HUES48 (cell line): ENCODE measurements around the gene LRIG3.
A peak's percentile ranks its signal among the peaks of the same experiment; 100 is the strongest.
"Not testable (repeated sequence)": the region's sequence is repeated elsewhere in the genome, so short reads cannot be mapped to it uniquely, and the experiment has no call there.

ENCODE experiments used
- H3K27ac ChIP-seq: one replicate; pipeline ENCODE4 v1.7.0; 2013; ENCODE audit warnings: low read depth, low read length, inconsistent platforms
- H3K27me3 ChIP-seq: 2 replicates; pipeline ENCODE4 v1.6.1; 2013; ENCODE audit warnings: mild to moderate bottlenecking, low read length; ENCODE audit not compliant: control insufficient read depth, insufficient read depth
- H3K36me3 ChIP-seq: 2 replicates; pipeline ENCODE4 v1.6.1; 2013; ENCODE audit warnings: low read length; ENCODE audit not compliant: control insufficient read depth, insufficient read depth
- H3K4me1 ChIP-seq: 2 replicates; pipeline ENCODE4 v1.6.1; 2013; ENCODE audit warnings: mild to moderate bottlenecking, low read length; ENCODE audit not compliant: control insufficient read depth, insufficient read depth
- H3K4me3 ChIP-seq: 2 replicates; pipeline ENCODE4 v1.5.1; 2013; ENCODE audit warnings: mild to moderate bottlenecking, low read depth, low read length
- H3K9ac ChIP-seq: 2 replicates; pipeline ENCODE4 v1.6.1; 2013; ENCODE audit warnings: mild to moderate bottlenecking, low read depth, low read length, moderate library complexity
- H3K9me3 ChIP-seq: 2 replicates; pipeline ENCODE4 v1.6.1; 2013; ENCODE audit warnings: low read length; ENCODE audit not compliant: control insufficient read depth, insufficient read depth

LRIG3 gene

DNA sequence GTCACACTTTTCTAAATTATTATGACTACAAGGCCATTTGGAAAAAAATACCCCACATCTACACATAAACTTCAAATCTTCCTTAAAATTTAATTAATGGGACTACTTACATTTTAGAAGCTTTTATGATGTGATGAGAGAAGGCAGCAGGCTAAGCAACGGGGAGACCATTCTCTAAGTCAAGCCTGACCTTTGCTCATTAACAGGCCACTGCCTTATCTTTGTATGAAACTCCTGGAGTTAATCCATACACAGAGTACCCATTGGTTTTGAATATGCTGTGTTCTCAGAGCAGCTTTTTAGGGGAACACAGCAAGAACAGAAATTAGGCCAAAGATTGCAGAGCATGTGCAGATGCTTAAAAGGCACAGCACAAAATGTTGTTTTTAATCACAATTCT is 35.5 kb upstream of the LRIG3 start:
- no peak overlapping the region for H3K9ac ChIP-seq
- no peaks in the 10 kb centered on the region for H3K9me3 ChIP-seq
- no peak overlapping the region for H3K4me3 ChIP-seq
- H3K27ac ChIP-seq = no peak overlapping the region
- H3K36me3 ChIP-seq = no peaks in the 10 kb centered on the region
- no peaks in the 10 kb centered on the region for H3K27me3 ChIP-seq
- H3K4me1 ChIP-seq = peaks cover 14% of the 10 kb centered on the region

DNA sequence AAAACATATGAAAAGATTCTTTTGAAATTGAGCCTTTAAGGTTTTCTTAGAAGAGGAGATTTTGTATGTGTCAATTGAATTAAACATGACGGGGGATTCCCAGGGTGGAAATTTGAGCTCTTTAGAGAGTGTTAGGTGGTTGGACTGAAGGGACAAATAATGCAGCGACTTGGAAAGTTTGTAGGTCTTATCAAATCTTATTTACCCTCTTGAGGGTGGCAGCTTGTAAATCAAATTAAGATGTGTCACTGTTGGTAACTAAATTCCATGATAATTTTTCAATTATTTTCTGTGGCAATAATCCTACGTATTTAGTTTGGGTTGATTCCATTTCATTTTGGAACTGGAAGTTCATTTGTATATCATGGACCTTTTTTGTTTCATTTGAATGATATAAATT is 33.7 kb upstream of the LRIG3 start:
- Histone ChIP-seq H3K4me3 (no peak overlapping the region), H3K36me3 (no peaks in the 10 kb centered on the region), H3K27ac (no peak overlapping the region), H3K9me3 (no peaks in the 10 kb centered on the region), H3K27me3 (no peaks in the 10 kb centered on the region), H3K4me1 (peaks cover 17% of the 10 kb centered on the region), H3K9ac (no peak overlapping the region)

GRCh38 chr12:58950739-58951100 is 30.4 kb upstream of the LRIG3 start:
- no peaks in the 10 kb centered on the region for H3K27me3 ChIP-seq
- H3K27ac ChIP-seq = peak overlapping the region; percentile 61
- no peaks in the 10 kb centered on the region for H3K9me3 ChIP-seq
- no peaks in the 10 kb centered on the region for H3K36me3 ChIP-seq
- H3K4me3 ChIP-seq = no peak overlapping the region
- no peak overlapping the region for H3K9ac ChIP-seq
- 0 out of 2 replicates have a peak, but pooled peaks cover 4% of the 10 kb centered on the region for H3K4me1 ChIP-seq

GRCh38 chr12:58949954-58950738 is 29.8 kb upstream of the LRIG3 start:
- H3K4me3 ChIP-seq, H3K36me3 ChIP-seq, H3K9ac ChIP-seq, H3K27me3 ChIP-seq, H3K4me1 ChIP-seq, H3K9me3 ChIP-seq: not testable (repeated sequence)
- peak overlapping the region; percentile 61 for H3K27ac ChIP-seq

GRCh38 chr12:58943079-58943478 is 22.8 kb upstream of the LRIG3 start:
- Histone ChIP-seq H3K36me3 (no peaks in the 10 kb centered on the region), H3K27ac (no peak overlapping the region), H3K27me3 (no peaks in the 10 kb centered on the region), H3K9ac (no peak overlapping the region), H3K4me3 (no peak overlapping the region), H3K9me3 (no peaks in the 10 kb centered on the region), H3K4me1 (no peaks in the 10 kb centered on the region)

- Histone ChIP-seq H3K27ac (no peak overlapping the region), H3K4me3 (no peak overlapping the region), H3K9me3 (no peaks in the 10 kb centered on the region)
These were observed 22.0 kb upstream of the LRIG3 start for GRCh38 chr12:58942345-58942744.

GRCh38 chr12:58939399-58940100 is 19.2 kb upstream of the LRIG3 start:
- H3K36me3 ChIP-seq = no peaks in the 10 kb centered on the region
- H3K9me3 ChIP-seq = no peaks in the 10 kb centered on the region
- no peaks in the 10 kb centered on the region for H3K4me1 ChIP-seq
- H3K4me3 ChIP-seq = no peak overlapping the region
- no peak overlapping the region for H3K9ac ChIP-seq
- no peaks in the 10 kb centered on the region for H3K27me3 ChIP-seq
- no peak overlapping the region for H3K27ac ChIP-seq

More at GRCh38 chr12:58942345-58942744, 22.0 kb upstream of the LRIG3 start:
- no peaks in the 10 kb centered on the region for H3K36me3 ChIP-seq
- H3K4me1 ChIP-seq = no peaks in the 10 kb centered on the region
- H3K9ac ChIP-seq = no peak overlapping the region
- H3K27me3 ChIP-seq = no peaks in the 10 kb centered on the region

DNA sequence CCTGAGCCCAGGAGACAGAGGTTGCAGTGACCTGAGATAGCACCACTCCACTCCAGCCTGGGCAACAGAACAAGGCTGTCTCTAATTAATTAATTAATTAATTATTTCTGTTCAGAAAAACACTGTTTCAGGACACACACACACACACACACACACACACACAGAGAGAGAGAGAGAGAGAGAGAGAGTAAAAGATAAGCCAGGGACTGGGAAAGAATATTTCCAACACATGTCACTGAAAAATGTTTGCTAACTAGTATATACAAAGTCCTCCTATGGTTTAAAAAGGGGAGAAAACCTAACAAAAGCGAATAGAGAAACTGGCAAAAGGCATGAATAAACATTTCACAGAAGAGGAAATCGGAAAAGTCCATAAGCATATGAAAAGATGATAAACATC is 18.1 kb upstream of the LRIG3 start:
- Histone ChIP-seq H3K4me1 (no peaks in the 10 kb centered on the region), H3K9me3 (no peaks in the 10 kb centered on the region), H3K4me3 (no peak overlapping the region), H3K27me3 (no peaks in the 10 kb centered on the region), H3K9ac (no peak overlapping the region), H3K36me3 (no peaks in the 10 kb centered on the region), H3K27ac (no peak overlapping the region)

GRCh38 chr12:58934528-58934927 is 14.2 kb upstream of the LRIG3 start:
- Histone ChIP-seq H3K9ac (no peak overlapping the region), H3K27ac (no peak overlapping the region), H3K4me1 (0 out of 2 replicates have a peak, but pooled peaks cover 5% of the 10 kb centered on the region), H3K27me3 (no peaks in the 10 kb centered on the region), H3K9me3 (no peaks in the 10 kb centered on the region), H3K4me3 (no peak overlapping the region), H3K36me3 (no peaks in the 10 kb centered on the region)

DNA sequence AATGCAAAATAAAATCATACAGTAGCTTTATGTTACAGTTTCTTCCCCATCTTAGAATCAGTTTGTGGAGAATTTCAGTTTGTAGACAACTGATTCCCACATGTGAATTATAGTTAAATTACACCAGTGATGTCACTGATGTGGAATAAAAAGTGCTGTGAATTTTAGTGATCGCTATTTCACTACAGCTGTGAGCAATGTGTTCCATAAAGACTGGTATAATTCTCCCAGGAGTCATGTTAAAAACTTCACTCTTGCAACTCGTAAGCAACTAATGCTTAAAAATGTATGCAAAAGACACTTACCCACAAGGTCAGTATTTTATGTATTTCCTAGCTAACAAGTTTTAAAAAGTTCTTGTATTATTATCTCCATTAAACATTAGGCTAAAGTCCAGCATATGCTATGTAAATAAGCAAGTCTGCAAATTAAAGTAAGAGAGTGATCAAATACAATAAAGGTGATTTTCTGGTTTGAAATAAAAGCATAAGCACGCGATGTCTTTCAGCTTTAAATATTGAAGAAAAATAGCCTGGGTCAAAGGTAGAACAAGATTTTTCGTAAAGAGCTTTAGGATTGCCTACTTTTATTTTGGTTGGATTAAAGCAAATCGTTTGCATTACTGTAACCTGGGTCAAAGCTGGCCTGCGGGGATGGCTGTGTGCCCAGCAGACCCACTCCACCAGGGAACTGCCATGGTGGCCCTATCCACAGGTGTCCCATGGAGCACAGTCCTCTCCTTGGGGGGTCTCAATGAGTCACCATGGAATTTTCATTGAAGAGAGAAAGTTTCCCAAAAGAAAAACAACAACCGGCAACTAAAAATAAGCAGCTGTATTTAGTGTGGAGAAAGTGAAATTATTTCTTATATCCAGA is 12.7 kb upstream of the LRIG3 start:
- Histone ChIP-seq H3K27ac (peak overlapping the region; percentile 47), H3K9ac (no peak overlapping the region), H3K9me3 (no peaks in the 10 kb centered on the region), H3K36me3 (no peaks in the 10 kb centered on the region), H3K4me3 (no peak overlapping the region), H3K27me3 (no peaks in the 10 kb centered on the region), H3K4me1 (0 out of 2 replicates have a peak, but pooled peaks cover 5% of the 10 kb centered on the region)
